NCI-H446 treated with DMSO at 0.1 percent for 48 hours (cell line): ENCODE data around the gene EIF3I.
"Not testable (repeated sequence)": the region's sequence is repeated elsewhere in the genome, so short reads cannot be mapped to it uniquely, and the experiment has no call there.

Experiments
- DNase-seq: peaks from one replicate; lab custom pipeline; 2025; lab: John Stamatoyannopoulos, UW

EIF3I gene

DNA sequence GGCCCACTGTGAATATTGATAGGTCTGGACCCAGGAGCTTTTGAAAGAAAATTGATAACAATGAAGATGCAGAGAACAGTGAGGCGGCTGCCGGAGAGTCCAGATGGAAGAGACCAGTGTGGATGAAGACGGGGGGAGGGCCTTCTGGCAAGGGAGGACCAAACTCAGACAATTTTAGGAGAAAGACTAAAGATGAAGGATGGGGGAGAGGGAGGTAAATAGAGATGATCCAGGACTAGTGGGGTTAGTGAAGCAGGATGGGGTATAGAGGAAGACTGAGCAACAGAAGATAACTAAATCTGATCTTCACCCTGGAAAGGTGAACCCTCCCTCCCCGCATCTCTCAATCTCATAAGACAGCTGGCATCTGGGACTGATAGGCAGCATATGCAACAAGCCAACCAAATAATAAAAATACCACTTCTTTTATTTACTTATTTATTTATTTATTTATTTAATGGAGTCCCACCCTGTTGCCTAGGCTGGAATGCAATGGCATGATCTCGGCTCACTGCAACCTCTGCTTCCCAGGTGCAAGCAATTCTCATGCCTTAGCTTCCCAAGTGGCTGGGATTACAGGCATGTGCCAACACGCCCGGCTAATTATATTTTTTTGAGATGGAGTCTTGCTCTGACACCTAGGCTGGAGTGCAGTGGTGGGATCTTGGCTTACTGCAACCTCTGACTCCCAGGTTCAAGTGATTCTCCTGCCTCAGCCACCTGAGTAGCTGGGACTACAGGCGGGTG is 10.5 kb downstream of the EIF3I start:
- no peak for DNase-seq

DNA sequence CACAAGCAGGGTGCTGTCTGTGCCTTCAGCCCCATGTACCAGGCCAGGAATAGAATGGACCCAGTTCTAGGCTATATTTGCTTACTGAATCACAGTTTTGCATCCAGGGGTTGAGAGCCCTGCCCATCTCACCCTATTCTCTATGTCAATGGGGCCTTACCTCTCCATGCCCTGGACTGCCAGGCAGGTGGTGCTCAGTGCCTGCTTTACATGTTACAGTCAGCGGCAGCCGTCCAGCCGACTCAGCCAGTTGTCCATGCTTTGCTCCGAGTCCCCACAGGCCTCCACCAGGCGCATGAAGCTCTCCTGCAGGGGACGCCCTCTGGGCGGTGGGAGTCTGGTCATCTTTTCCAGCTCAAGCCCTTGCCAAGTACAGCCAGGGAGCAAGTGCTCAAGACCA is 12.6 kb downstream of the EIF3I start:
- no peak for DNase-seq

DNA sequence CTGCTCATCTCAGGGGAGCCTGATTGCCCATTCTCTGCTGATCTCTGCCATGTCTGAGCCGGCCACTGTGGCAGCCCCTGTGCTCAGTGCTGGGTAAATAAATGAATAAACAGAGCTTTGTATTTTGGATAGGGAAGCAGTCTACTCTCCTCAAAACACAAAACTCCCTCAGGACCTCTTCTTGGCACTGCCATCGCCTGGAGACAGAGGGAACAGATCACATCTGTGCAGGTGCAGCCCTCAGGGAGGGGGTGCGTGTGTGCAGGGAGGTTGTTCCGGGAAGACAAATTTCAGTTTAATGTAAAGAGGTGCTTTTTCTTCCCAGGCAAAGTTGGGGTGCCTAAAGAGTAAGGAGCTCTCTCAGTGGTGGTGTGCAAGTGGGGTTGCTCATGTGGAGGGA is 17.1 kb downstream of the EIF3I start:
- no peak for DNase-seq

DNA sequence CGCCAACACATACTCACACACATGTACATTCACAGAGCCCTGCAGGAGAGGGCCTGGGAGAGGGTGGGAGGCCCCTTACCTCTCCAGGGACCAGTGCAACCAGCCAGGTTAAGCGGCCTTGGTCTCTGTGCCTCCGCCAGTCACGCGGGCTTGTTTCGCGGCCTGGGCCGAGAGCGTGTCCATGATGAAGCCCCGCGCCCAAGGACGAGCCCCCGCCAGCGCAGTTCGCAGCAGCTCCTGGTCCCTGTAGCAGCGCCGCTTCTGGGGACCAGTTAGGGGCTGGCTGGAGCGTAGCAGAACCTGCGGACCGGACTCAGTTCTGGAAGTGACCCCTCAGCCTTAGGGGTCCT is 17.6 kb downstream of the EIF3I start:
- no peak for DNase-seq

DNA sequence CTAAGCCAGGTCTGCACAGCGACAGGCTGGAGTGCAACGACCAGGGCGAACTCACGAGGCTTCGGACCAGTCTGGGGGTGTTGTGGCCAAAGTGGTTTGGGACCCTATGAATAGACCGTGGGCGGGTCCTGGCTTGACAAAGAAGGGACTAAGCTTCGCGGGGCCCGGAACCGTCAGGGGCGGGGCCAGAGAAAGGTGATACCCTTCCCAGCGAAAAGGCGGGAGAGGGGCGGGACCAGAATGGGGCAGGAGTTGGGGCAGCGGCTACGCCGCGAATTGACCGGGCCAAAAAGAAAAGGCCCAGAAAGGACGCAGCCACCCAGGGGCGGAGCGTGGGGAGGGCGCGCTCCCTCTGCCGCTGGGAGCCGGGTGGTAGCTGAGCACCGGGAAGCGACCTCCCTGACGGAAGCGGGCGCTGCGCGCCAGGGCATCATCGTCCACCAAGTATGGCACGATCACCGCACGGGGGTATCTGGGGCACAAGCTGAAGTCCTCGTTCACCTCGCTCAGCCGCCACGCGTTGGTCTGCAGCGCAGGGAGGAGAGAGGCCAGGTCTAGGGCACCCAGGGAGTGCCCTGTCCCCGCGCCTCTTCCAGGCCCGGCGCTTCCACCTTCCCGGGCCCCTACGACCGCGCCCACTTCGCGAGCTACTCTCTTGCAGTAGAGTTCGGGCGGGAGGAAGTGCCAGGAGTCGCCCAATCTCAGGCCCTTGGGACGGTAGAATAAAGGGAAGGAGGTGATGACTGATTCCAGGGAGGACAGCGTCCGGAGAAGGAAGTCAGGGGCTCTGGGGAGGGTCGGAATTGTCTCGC is 18.1 kb downstream of the EIF3I start:
- DNase-seq = no peak

DNA sequence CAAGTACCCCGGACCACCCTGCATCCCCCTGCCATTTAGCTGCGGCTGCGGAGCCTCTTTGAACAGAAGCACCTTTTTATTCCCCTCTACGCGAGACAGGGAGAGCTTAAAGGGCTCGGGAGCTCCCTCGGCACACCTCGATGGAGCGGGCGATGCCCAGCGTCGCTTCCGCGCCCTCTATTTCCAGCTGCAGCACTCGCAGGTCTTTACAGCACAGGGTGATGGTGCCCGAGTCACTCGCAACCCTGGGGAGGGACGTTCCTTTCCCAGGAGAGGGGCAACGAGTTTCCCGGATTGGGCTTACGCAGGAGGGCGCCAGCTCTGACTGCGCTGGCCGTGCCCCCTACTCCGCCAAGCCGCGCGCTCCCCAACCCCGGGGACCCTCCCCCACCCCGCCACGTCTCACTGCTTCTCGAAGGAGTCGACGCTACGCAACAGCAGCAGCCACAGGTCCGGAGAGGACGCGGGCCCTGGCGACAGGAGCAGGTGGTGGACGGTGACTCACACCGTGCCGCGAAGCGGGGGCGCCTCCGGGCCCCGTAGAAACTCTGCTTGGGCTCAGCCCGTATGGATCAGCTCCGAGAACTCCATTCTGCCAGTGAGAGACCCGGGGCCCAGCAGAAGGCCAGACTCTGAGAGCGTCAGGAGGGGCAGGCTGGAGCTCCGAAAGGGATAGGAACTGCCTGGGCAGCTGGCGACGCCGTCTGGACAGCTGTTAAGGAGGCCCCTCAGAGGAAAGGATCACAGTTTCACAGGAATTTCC is 19.0 kb downstream of the EIF3I start:
- DNase-seq = no peak

DNA sequence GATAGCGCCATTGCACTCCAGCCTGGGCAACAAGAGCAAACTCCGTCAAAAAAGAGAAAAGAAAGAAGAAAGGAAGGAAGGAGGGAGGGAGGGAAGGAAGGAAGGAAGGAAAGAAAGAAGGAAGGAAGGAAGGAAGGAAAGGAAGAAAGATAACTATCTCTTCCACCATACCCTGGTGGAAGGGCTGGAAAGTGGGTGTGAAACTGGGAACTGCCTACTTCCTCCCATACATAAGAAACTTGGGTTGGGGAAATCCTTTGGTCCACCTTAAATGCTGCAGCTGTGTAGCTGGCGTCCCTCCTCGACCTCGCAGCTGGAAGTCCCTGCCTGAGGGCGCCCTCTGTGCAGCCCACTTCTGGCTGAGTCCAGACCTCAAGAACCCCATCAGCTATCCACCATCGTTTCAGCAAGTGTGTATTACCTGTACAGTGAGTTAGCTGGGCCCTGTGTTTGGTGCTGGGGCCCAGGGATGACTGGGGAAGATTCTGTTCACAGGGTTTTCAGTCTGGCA is 20.2 kb downstream of the EIF3I start:
- no peak for DNase-seq

DNA sequence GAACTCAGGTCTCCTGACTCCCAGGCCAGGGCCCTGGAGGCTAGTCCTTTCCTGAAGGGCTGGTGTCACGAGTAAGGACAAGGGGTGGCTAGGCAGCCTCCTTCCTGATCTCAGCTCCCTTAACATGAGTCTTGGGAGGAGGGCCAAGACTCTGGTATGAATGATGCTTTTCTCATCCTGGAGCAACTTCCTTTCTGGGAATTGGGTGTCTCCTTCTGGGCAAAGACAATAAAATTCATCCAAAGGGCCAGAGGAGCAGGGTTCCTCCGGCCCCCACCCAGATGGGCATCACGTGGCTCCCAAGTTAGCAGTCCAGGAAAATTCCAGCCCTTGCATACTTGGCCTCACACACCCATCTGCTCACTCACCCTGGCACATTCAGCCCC is 24.7 kb downstream of the EIF3I start, which contains the start of gene FAM167B:
Gene FAM167B (plus strand): TSS at position 335 of the 386 bp plus-strand sequence. CDS start 200 bp downstream, outside the sequence.
- DNase-seq = no peak

DNA sequence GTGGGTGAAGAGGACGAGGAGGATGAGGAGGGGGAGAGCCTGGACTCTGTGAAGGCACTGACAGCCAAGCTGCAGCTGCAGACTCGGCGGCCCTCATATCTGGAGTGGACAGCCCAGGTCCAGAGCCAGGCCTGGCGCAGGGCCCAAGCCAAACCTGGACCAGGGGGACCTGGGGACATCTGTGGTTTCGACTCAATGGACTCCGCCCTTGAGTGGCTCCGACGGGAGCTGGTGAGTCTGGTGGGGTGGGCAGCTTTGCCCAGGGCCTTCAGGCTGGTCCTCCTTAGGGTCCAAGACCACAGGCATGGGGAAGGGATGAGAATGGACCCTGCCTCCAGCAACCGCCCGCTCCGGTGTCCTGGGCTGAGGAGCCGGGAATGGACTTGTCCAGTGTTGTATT is 25.2 kb downstream of the EIF3I start:
- no peak for DNase-seq

DNA sequence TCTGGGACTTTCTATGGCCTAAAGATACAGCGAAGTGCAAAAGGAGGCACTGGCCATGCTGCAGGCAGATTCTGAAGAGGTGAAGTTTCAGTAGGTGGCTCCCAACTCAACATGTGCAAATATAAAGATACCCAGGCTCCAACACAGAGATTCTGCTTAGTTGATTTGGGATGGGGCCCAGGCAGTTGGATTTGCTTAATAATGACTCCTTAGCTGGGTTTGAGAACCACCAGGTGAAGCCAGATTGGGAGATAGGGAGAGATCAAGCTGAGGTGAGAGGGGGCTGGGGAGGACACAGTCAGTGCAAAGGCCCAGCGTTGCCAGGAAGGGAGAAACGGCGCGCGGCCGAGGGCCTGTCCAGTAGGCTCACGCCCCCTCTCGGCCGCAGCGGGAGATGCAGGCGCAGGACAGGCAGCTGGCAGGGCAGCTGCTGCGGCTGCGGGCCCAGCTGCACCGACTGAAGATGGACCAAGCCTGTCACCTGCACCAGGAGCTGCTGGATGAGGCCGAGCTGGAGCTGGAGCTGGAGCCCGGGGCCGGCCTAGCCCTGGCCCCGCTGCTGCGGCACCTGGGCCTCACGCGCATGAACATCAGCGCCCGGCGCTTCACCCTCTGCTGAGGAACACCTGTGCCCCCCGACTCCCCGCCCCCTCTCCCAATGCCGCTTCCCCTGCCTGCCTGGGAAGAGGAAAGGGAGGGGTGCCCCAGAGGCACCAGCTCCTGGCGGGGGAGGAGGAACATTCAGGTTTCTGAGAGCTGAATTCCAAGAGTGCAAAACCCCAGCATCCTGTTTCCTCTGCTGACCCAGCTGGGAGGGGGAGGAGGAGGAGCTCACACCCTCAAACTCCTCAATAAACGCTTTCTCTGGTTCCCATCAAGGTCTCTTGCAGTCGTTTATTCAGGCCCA is 26.0 kb downstream of the EIF3I start:
- DNase-seq = no peak

DNA sequence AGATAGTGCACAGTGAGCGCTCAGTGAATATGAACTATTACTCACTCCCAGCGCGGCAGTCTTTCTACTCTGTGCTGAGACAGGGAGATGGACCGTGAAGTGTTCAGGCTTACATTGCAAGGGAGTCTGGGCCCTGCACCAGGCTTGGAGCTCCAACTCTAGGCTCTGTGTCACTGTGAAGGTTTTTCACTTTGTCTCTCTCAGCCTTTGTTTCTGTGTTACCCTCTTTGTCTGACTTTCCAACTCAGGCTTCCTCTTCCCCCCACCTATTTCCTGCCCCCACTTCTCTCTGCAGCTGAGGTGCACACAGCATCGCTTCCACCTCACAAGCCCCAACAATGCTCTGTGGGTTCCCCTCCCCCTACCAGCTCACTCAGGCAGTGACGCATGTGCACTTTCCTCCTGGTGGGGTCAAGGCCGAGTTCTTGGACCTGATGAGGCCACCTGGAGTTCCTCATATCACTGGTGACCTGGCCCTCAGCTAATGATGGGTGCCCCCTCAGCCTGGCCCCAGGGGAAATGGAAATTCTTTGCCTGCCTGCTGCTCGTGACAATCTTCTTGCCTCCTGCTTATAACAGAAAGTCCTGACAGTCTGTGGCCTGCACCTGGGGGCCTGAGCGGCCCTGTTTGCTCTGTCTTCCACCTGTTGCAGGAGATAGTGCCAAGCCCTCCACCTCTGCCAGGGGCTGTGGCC is 27.8 kb downstream of the EIF3I start:
- DNase-seq = no peak

DNA sequence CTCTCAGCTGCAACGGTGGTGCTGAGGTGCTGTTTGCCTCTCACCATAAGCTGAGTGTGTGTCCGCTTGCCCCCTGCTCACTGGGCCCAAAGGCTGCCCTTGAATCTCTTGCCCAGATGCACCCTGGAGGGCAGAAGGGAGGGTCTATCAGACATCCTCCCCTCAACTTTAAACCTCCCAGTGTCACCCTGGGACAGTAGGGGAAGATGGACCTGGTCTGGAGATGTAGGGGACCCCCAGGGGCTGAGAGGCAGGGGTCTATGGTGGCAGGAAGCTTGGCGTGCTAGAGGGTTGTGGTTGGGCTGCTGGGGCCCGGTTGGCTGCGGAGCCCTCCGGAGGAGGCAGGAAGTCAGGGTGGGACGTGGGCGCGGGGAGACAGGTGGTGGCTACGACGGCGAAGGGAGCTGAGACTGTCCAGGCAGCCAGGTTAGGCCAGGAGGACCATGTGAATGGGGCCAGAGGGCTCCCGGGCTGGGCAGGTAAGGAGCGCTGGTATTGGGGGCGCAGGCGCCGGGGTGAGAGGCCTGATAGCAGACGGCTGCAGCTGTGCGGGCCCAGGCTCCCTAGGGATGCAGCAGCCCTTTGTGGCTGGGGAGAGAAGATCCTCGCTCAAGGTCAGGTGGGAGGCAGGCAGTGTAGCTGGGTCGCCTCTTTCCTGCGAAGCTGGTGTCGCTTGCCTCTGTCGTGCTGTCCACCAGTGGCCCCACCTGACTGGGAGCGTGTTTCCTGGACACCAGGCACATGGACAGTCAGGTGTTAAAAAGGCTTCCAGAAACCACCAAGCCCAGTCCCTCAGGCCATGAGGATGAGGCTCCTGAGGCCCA is 28.9 kb downstream of the EIF3I start, which contains the start of gene LCK:
Gene LCK (plus strand): TSS at position 373 of the 824 bp plus-strand sequence. CDS start 23,065 bp downstream, outside the sequence.
- DNase-seq = no peak

DNA sequence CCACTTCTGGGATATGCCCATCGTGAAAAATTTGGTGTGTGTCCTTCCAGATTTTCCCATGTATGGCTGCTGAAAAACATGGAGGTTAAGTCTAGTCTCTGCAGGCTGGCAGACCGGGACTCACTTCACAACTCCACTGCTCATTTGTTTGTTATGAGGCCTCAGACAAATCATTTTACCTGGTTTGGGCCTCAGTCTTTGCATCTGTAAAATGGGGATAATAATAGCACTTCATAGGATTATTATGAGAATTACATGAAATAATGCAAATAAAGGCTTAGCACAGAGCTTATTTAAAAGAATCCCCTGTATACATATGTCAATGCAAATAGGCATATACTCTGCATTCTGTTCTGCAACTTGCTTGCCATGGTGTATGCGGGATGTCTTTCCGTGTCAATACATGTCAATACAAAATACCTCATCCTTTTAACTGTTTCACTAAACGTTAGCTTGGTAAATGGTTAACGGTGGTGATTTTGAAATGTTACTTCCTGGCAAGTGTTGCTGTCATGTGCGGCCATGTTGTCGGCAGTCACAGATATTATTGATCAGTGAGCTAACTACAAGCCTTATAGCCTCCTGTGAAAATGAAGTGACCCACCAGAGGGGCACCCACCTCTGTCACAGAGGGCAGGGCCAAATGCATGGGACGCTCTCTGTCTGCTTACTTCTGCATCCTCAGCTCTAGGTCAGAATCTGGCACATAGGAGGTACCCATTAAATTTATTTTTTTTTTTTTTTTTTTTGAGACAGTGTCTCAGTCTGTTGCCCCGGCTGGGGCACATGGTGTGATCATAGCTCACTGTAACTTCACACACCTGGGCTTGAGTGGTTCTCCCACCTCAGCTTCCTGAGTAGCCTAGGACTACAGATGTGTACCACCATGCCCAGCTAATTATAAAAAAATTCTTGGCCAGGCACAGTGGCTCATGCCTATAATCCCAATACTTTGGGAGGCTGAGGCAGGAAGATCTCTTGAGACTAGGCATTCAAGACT is 33.2 kb downstream of the EIF3I start:
- no peak for DNase-seq

DNA sequence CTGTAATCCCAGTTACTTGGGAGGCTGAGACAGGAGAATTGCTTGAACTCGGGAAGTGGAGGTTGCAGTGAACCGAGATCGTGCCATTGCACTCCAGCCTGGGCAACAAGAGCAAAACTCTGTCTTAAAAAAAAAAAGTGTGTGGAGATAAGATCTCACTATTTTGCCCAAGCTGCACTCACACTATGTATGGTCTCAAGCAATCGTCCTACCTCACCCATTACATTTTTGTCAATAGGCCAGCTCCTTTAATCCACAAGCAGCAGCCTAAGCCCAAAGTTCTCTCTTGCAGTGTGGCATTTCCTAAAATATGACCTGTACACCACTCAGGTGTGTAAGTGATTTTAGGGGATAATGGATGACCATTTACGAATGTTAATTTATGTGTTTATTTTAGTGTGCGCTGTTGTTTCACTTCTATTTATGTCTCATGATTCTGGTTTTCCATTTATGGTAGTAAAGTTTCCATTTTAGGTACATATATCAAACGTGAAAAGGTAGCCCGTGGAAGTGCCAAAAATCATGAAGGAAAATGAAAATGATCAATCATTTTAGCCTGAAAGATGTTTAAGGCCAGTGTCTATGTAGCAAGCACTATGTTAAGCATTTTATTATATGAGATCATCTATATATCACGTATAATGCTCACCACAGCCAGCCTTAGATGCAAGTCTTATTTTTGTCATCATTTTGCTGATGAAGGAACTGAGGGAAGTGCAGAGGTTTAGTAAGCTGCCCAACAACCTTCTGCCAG is 34.4 kb downstream of the EIF3I start:
- DNase-seq = no peak

DNA sequence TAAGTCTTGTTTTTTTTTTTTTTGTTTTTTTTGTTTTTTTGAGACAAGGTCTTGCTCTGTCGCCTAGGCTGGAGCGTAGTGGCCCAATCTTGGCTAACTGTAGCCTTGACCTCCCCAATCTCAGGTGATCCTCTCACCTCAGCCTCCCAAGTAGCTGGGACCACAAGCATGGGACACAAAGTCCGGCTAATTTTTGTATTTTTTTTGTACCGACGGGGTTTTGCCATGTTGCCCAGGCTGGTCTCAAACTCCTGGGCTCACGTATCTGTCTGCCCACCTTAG is 35.0 kb downstream of the EIF3I start:
- DNase-seq = no peak

DNA sequence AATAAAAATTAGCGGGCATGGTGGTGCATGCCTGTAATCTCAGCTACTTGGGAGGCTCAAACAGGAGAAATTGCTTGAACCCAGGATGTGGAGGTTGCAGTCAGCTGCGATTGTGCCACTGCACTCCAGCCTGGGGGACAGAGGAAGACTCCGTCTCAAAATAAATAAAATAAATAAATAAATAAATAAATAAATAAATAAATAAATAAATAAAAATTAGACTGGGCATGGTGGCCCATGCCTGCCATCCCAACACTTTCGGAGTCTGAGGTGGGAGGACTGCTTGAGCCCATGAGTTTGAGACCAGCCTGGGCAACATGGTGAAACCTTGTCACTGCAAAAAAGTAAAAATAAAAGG is 41.0 kb downstream of the EIF3I start:
- not testable (repeated sequence) for DNase-seq

DNA sequence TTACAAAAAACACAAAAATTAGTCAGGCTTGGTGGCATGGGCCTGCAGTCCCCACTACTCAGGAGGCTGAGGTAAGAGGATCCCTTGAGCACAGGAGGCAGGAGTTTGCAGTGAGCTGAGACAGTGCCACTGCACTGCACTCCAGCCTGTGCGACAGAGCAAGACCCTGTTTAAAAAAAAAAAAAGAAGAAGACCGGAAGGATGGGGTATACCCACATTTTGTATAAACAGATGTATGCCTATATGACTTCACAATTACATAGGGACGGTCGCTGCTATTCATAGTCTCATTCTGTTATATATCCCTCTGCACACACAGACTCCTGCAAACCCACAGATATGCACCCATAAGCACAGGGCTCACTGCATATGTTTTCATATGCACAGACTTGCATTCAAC is 41.5 kb downstream of the EIF3I start:
- DNase-seq = no peak

DNA sequence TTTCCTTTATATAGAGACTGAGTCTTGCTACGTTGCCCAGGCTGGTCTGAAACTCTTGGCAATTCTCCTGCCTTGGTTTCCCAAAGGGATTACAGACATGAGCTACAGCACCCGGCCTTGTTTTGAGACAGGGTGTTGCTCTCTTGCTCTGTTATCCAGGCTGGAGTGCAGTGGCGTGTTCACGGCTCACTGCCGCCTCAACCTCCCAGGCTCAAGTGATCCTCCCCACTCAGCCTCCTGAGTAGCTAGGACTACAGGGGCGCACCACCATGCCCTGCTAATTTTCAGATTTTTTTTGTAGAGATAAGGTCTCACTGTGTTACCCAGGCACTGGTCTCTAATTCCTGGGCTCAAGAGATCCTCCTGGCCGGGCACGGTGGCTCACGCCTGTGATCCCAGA is 43.6 kb downstream of the EIF3I start:
- no peak for DNase-seq
